ENCODE results near the gene CENPH.

Gene CENPH

GRCh38 chr5:69184621-69185020, 4.8 kb upstream of the CENPH start:
- no peak for DNase-seq (ENCODE audit: extremely low read depth, low read depth)

GRCh38 chr5:69187342-69187741, 2.0 kb upstream of the CENPH start:
- no peak for TF ChIP-seq CTCF (IDR thresholded peaks at IDR 0.05; ENCODE audit: low read depth, low read length)
- no peak for DNase-seq (ENCODE audit: extremely low read depth, low read depth)

More at GRCh38 chr5:69184621-69185020, 4.8 kb upstream of the CENPH start:
- TF ChIP-seq CTCF (IDR thresholded peaks at IDR 0.05; ENCODE audit: low read depth, low read length): no peak

GRCh38 chr5:69188811-69189161, 597 bp upstream of the CENPH start:
- no peak for TF ChIP-seq CTCF (IDR thresholded peaks at IDR 0.05; ENCODE audit: low read depth, low read length)
- DNase-seq (ENCODE audit: extremely low read depth, low read depth): no peak

GRCh38 chr5:69202497-69202896, 13.1 kb downstream of the CENPH start:
- TF ChIP-seq CTCF (IDR thresholded peaks at IDR 0.05; ENCODE audit: low read depth, low read length): no peak
- DNase-seq (ENCODE audit: extremely low read depth, low read depth): no peak

- TF ChIP-seq CTCF (IDR thresholded peaks at IDR 0.05; ENCODE audit: low read depth, low read length): no peak
- DNase-seq (ENCODE audit: extremely low read depth, low read depth): no peak
Observed at GRCh38 chr5:69206528-69207190, 17.3 kb downstream of the CENPH start.

- DNase-seq (ENCODE audit: extremely low read depth, low read depth): no peak
- TF ChIP-seq CTCF (IDR thresholded peaks at IDR 0.05; ENCODE audit: low read depth, low read length): no peak
Observed at GRCh38 chr5:69209602-69210001, 20.2 kb downstream of the CENPH start.

GRCh38 chr5:69211200-69211599, 21.8 kb downstream of the CENPH start:
- DNase-seq (ENCODE audit: extremely low read depth, low read depth): no peak
- no peak for TF ChIP-seq CTCF (IDR thresholded peaks at IDR 0.05; ENCODE audit: low read depth, low read length)

Measured in AG09319 (cell line).